ENCODE measurements around the gene NWD2.

GRCh38 chr4:37463033-37463856 lies 218.7 kb downstream of the NWD2 start:
- no peak for TF ChIP-seq CTCF (IDR thresholded peaks at IDR 0.05; ENCODE audit: low read depth, low read length, poor library complexity, severe bottlenecking)
- no peak for TF ChIP-seq EZH2phosphoT487 (IDR thresholded peaks at IDR 0.05; ENCODE audit: borderline replicate concordance, low read length)
